ENCODE data around the gene AGAP1. TPM values are rescaled to one million over a fixed set of nuclear protein-coding genes. Genes with fewer than 3 reads are reported as not detected.

The AGAP1 gene
- total RNA-seq, 2 donors from 2014 or later = 19.1 to 20.8 TPM

- no peak for TF ChIP-seq CTCF (IDR thresholded peaks at IDR 0.05)
Measured at GRCh38 chr2:235898766-235899165, 404.9 kb downstream of the AGAP1 start.

GRCh38 chr2:235900631-235901030 lies 406.8 kb downstream of the AGAP1 start:
- Histone ChIP-seq H3K27ac (no peak overlapping the region), H3K4me1 (ENCODE audit: control insufficient read depth in 1 of 2, low read depth in 2 of 2) (no peaks in the 10 kb centered on the region), H3K36me3 (no peaks in the 10 kb centered on the region), H3K27me3 (replicated peaks; ENCODE audit: insufficient read depth) (no peaks in the 10 kb centered on the region), H3K4me3 (no peak overlapping the region), H3K9me3 (no peaks in the 10 kb centered on the region)
- DNase-seq (ENCODE audit: low spot score) (no peak), ATAC-seq (ENCODE audit: insufficient number of reproducible peaks, low FRiP score, low read depth) (no peak)
- TF ChIP-seq CTCF (IDR thresholded peaks at IDR 0.05) = no peak

More at GRCh38 chr2:235898766-235899165, 404.9 kb downstream of the AGAP1 start:
- Histone ChIP-seq H3K9me3 (no peaks in the 10 kb centered on the region), H3K36me3 (no peaks in the 10 kb centered on the region), H3K4me1 (ENCODE audit: control insufficient read depth in 1 of 2, low read depth in 2 of 2) (no peaks in the 10 kb centered on the region), H3K4me3 (no peak overlapping the region), H3K27me3 (replicated peaks; ENCODE audit: insufficient read depth) (no peaks in the 10 kb centered on the region), H3K27ac (no peak overlapping the region)
- DNase-seq (ENCODE audit: low spot score) (no peak), ATAC-seq (ENCODE audit: insufficient number of reproducible peaks, low FRiP score, low read depth) (no peak)

GRCh38 chr2:235901243-235901642 lies 407.4 kb downstream of the AGAP1 start:
- H3K27me3 ChIP-seq (replicated peaks; ENCODE audit: insufficient read depth) = no peaks in the 10 kb centered on the region
- H3K36me3 ChIP-seq = no peaks in the 10 kb centered on the region
- no peak overlapping the region for H3K27ac ChIP-seq
- no peak for ATAC-seq (ENCODE audit: insufficient number of reproducible peaks, low FRiP score, low read depth)
- no peak for TF ChIP-seq CTCF (IDR thresholded peaks at IDR 0.05)
- H3K4me3 ChIP-seq = no peak overlapping the region
- no peak for DNase-seq (ENCODE audit: low spot score)
- H3K9me3 ChIP-seq = no peaks in the 10 kb centered on the region
- H3K4me1 ChIP-seq (ENCODE audit: control insufficient read depth in 1 of 2, low read depth in 2 of 2) = no peaks in the 10 kb centered on the region

GRCh38 chr2:235903782-235904584 lies 410.1 kb downstream of the AGAP1 start:
- no peak for ATAC-seq (ENCODE audit: insufficient number of reproducible peaks, low FRiP score, low read depth)

GRCh38 chr2:235904585-235904931 lies 410.7 kb downstream of the AGAP1 start:
- Histone ChIP-seq H3K27ac (no peak overlapping the region), H3K36me3 (peaks cover 4% of the 10 kb centered on the region), H3K27me3 (replicated peaks; ENCODE audit: insufficient read depth) (no peaks in the 10 kb centered on the region), H3K9me3 (no peaks in the 10 kb centered on the region), H3K4me1 (ENCODE audit: control insufficient read depth in 1 of 2, low read depth in 2 of 2) (no peaks in the 10 kb centered on the region), H3K4me3 (no peak overlapping the region)
- ATAC-seq (ENCODE audit: insufficient number of reproducible peaks, low FRiP score, low read depth) = no peak
- DNase-seq (ENCODE audit: low spot score) = no peak
- TF ChIP-seq CTCF (IDR thresholded peaks at IDR 0.05) = no peak

More at GRCh38 chr2:235903782-235904584, 410.1 kb downstream of the AGAP1 start:
- H3K36me3 ChIP-seq = peaks cover 3% of the 10 kb centered on the region
- no peak for DNase-seq (ENCODE audit: low spot score)
- H3K9me3 ChIP-seq = no peaks in the 10 kb centered on the region
- TF ChIP-seq CTCF (IDR thresholded peaks at IDR 0.05) = no peak
- no peak overlapping the region for H3K27ac ChIP-seq
- no peaks in the 10 kb centered on the region for H3K4me1 ChIP-seq (ENCODE audit: control insufficient read depth in 1 of 2, low read depth in 2 of 2)
- no peaks in the 10 kb centered on the region for H3K27me3 ChIP-seq (replicated peaks; ENCODE audit: insufficient read depth)
- H3K4me3 ChIP-seq = no peak overlapping the region

Measured in thoracic aorta (tissue), 2 donors.